Osteoblast (primary cell): Measurements from ENCODE around the gene RXYLT1. TPM values are rescaled to one million over a fixed set of nuclear protein-coding genes. Genes with fewer than 3 reads are reported as not detected.

ENCODE experiments used
- DNase-seq: peaks from one replicate; pipeline ENCODE4 v3.0.0; 2011; ENCODE audit warnings: low spot score, mixed read lengths; ENCODE audit not compliant: insufficient read length; ENCODE audit errors: missing footprints
- H2AFZ ChIP-seq: 2 replicates; pipeline ENCODE4 v1.6.0; 2011; ENCODE audit warnings: mild to moderate bottlenecking, low read length
- H3K27ac ChIP-seq: 2 replicates; pipeline ENCODE4 v1.5.1; 2011; ENCODE audit warnings: mild to moderate bottlenecking, low read depth, low read length, moderate library complexity
- H3K27me3 ChIP-seq: 2 replicates; pipeline ENCODE4 v1.6.0; 2012; ENCODE audit warnings: mild to moderate bottlenecking, control low read depth, inconsistent platforms, low read length, moderate library complexity; ENCODE audit not compliant: insufficient read depth
- H3K36me3 ChIP-seq: 2 replicates; pipeline ENCODE4 v1.5.1; 2011; ENCODE audit warnings: mild to moderate bottlenecking, low read length, control low read depth, moderate library complexity; ENCODE audit not compliant: insufficient read depth
- H3K4me1 ChIP-seq: 2 replicates; pipeline ENCODE4 v1.5.1; 2011; ENCODE audit warnings: mild to moderate bottlenecking, low read length, control low read depth, moderate library complexity; ENCODE audit not compliant: insufficient read depth
- H3K4me2 ChIP-seq: 2 replicates; pipeline ENCODE4 v1.6.0; 2011; ENCODE audit warnings: mild to moderate bottlenecking, low read length; ENCODE audit not compliant: insufficient read depth
- H3K4me3 ChIP-seq: fragments of 200-600 bp; sonication (generic); 3 replicates; pipeline ENCODE4 v1.5.1; 2012; ENCODE audit warnings: mild to moderate bottlenecking, low read length, inconsistent platforms; ENCODE audit not compliant: insufficient read depth
- H3K79me2 ChIP-seq: 2 replicates; pipeline ENCODE4 v1.6.0; 2012; ENCODE audit warnings: mild to moderate bottlenecking, low read length, control low read depth, inconsistent platforms; ENCODE audit not compliant: insufficient read depth
- H3K9me3 ChIP-seq: 2 replicates; pipeline ENCODE4 v1.5.1; 2011; ENCODE audit warnings: low read depth, low read length, control low read depth
- H4K20me1 ChIP-seq: 2 replicates; pipeline ENCODE4 v1.6.0; 2012; ENCODE audit warnings: mild to moderate bottlenecking, low read length, control low read depth; ENCODE audit not compliant: insufficient read depth
- CTCF ChIP-seq: IDR thresholded peaks from 2 replicates; pipeline ENCODE4 v1.5.1; 2011; ENCODE audit warnings: mild to moderate bottlenecking, low read depth, low read length, moderate library complexity; ENCODE audit errors: extremely low read depth
- total RNA-seq: library from RNA; depleted of rRNA; stranded (reverse); fragments of >200 nt; gene quantifications from 2 replicates; pipeline ENCODE4 v1.2.3, GENCODE V29; 2012

RXYLT1 gene
- total RNA-seq, 1 donor, result 14.5 TPM

DNA sequence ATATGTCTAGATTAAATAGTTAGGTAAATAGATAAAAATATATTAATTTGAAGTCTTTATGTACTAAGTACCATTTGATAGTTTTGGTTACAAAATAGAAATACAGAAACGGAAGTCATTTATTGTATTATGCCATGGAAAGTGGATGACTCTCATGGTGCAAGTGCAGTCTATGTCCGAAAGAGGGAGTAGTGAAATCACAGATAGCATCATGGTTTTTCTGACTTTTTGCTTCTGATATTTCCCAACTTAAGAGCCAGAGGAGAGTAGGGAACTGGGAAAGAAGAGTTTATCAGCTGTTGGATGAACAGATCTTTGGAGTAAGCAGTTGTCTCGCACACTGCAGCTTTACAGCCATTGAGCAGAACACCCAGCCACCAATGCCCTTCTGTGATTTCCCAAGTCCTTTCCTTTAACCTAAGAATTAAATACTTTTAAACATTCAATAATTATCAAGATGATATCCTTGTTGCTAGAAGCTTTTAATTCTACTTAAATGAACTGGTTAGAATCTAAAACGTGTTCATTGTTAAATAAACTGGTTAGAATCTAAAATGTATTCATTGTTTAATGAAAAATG, 46.4 kb downstream of the RXYLT1 start:
- peak overlapping the region; percentile 25 for H2AFZ ChIP-seq
- H3K36me3 ChIP-seq, result no peaks in the 10 kb centered on the region
- TF ChIP-seq CTCF, result peak; percentile 88
- H3K79me2 ChIP-seq, result no peaks in the 10 kb centered on the region
- DNase-seq, result peak; percentile 86
- no peaks in the 10 kb centered on the region for H3K9me3 ChIP-seq
- no peak overlapping the region for H3K4me3 ChIP-seq
- peak overlapping the region; percentile 40 for H3K4me2 ChIP-seq
- no peaks in the 10 kb centered on the region for H4K20me1 ChIP-seq
- no peaks in the 10 kb centered on the region for H3K4me1 ChIP-seq
- H3K27ac ChIP-seq, result no peak overlapping the region
- no peaks in the 10 kb centered on the region for H3K27me3 ChIP-seq

DNA sequence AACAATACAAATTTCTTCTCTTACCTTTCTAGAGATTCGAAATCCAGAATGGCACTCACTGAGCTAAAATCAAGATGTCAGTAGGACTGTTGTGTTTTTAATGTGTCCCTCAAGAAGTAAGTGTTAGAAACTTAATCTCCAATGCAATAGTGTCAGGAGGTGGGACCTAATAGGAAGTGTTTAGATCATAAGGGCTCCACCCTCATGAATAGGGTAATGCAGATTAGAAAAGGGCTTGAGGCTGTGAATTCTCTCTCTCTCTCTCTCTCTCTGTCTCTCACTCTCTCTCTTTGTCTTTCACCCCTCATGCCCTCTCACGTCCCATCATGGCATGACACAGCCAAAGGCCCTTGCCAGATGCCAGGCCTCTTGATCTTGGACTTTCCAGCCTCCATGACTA, 49.2 kb downstream of the RXYLT1 start:
- Histone ChIP-seq H3K9me3 (no peaks in the 10 kb centered on the region), H3K4me1 (no peaks in the 10 kb centered on the region), H3K36me3 (no peaks in the 10 kb centered on the region), H3K4me2 (no peak overlapping the region), H4K20me1 (no peaks in the 10 kb centered on the region), H3K79me2 (no peaks in the 10 kb centered on the region), H3K27ac (no peak overlapping the region), H3K27me3 (peaks cover 2% of the 10 kb centered on the region), H2AFZ (no peak overlapping the region), H3K4me3 (no peak overlapping the region)
- DNase-seq, result no peak
- no peak for TF ChIP-seq CTCF

GRCh38 chr12:63836046-63836445, 56.3 kb downstream of the RXYLT1 start:
- Histone ChIP-seq H3K79me2 (no peaks in the 10 kb centered on the region), H3K4me2 (no peak overlapping the region)
- no peak for TF ChIP-seq CTCF

GRCh38 chr12:63836936-63837335, 57.2 kb downstream of the RXYLT1 start:
- no peak for TF ChIP-seq CTCF
- no peak overlapping the region for H3K4me3 ChIP-seq
- H3K9me3 ChIP-seq, result no peaks in the 10 kb centered on the region
- H3K27me3 ChIP-seq, result peaks cover 2% of the 10 kb centered on the region
- H4K20me1 ChIP-seq, result no peaks in the 10 kb centered on the region
- H2AFZ ChIP-seq, result no peak overlapping the region
- DNase-seq, result no peak
- H3K4me2 ChIP-seq, result no peak overlapping the region
- no peaks in the 10 kb centered on the region for H3K36me3 ChIP-seq
- H3K79me2 ChIP-seq, result no peaks in the 10 kb centered on the region
- H3K4me1 ChIP-seq, result no peaks in the 10 kb centered on the region
- H3K27ac ChIP-seq, result no peak overlapping the region

More at GRCh38 chr12:63836046-63836445, 56.3 kb downstream of the RXYLT1 start:
- Histone ChIP-seq H4K20me1 (no peaks in the 10 kb centered on the region), H3K27me3 (peaks cover 2% of the 10 kb centered on the region), H3K36me3 (no peaks in the 10 kb centered on the region), H3K4me1 (no peaks in the 10 kb centered on the region), H3K4me3 (no peak overlapping the region), H3K27ac (no peak overlapping the region), H3K9me3 (no peaks in the 10 kb centered on the region), H2AFZ (no peak overlapping the region)
- DNase-seq, result no peak
